GM10248 (cell line): ENCODE results near the gene PARP9.

Source experiments
- CTCF ChIA-PET: fragments of 300-600 bp; sonication (Branson Sonifier 250); formaldehyde crosslinking; extraction: SDS; loops from one replicate; lab custom pipeline; 2021; ENCODE audit warnings: antibody characterized with exemption; lab: Yijun Ruan, JAX
- POLR2A ChIA-PET: fragments of 350-650 bp; sonication (Branson Sonifier 250); formaldehyde crosslinking; extraction: SDS; loops from one replicate; lab custom pipeline; 2020; ENCODE audit warnings: antibody characterized with exemption; lab: Yijun Ruan, JAX
- DNase-seq: peaks from one replicate; pipeline ENCODE4 v3.0.0; 2012; ENCODE audit errors: extremely low spot score
- CTCF ChIP-seq: IDR thresholded peaks from 2 replicates; pipeline ENCODE4 v1.5.1; 2012; ENCODE audit warnings: mild to moderate bottlenecking, low read depth; ENCODE audit errors: extremely low read depth, missing control alignments, control extremely low read depth

PARP9 gene

GRCh38 chr3:122493296-122493695, 70.8 kb downstream of the PARP9 start:
- CTCF ChIA-PET: interaction anchor here (0.9 to 1.4 kb wide), 4 partner anchors 8 to 34 kb away, joined by 3 to 4 read pairs (median 4); no protein-coding TSS in a partner anchor
- DNase-seq: no peak
- TF ChIP-seq CTCF: no peak
- POLR2A ChIA-PET: no interaction called here

GRCh38 chr3:122488262-122488973, 75.7 kb downstream of the PARP9 start:
- ChIA-PET POLR2A (no interaction called here), CTCF (interaction anchor here (0.8 to 1.6 kb wide), 3 partner anchors 8 to 18 kb away, joined by 3 to 5 read pairs (median 3); no protein-coding TSS in a partner anchor)
- DNase-seq: no peak
- no peak for TF ChIP-seq CTCF

DNA sequence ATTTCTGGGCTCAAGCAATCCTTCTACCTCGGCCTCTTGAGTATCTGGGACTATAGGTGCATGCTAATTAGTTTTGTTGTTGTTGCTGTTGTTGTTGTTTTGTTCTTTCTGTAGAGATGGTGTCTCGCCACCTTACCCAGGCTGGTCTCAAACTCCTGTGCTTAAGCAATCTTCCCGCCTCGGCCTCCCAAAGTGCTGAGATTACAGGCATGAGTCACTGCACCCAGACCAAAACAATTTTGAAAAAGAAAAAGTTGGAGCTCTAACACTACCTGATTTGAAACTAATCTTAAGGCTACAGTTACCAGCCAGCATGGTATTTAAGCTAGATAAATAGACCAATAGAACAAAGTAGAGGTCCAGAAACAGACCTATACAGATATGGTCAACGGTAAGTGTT, 79.1 kb downstream of the PARP9 start:
- no peak for DNase-seq
- POLR2A ChIA-PET: no interaction called here
- CTCF ChIA-PET: interaction anchor here (1.3 to 1.4 kb wide), 2 partner anchors 8 to 21 kb away, joined by 4 read pairs; no protein-coding TSS in a partner anchor
- TF ChIP-seq CTCF: no peak

DNA sequence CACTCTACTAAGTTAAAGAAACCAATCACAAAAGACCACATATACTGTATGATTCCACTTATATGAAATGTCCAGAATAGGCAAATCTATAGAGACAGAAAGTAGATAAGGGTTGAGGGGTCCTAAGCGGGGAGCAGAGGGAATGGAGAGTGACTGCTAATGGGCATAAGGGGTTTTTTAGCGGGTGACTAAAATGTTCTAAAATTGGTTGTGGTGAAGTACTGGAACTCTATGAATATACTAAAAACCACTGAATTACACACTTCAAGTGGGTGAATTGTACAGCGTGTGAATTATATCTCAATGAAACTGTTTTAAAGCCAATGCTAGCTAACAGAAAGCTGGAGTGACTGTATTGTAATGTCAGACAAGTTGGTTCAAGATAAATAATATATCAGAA, 82.7 kb downstream of the PARP9 start:
- no peak for TF ChIP-seq CTCF
- CTCF ChIA-PET: no interaction called here
- POLR2A ChIA-PET: no interaction called here
- DNase-seq: no peak
